Adrenal gland (tissue), 12 donors: Measurements from ENCODE around the gene CNGB1. TPM values are rescaled to one million over a fixed set of nuclear protein-coding genes. Genes with fewer than 3 reads are reported as not detected.
"Not testable (repeated sequence)": the region's sequence is repeated elsewhere in the genome, so short reads cannot be mapped to it uniquely, and the experiment has no call there.

ENCODE experiments used
- DNase-seq, 7 donors: peaks; one replicate each; pipeline ENCODE4 v3.0.0-alpha.2; 2019 to 2020
- H3K27ac ChIP-seq, 5 donors: fragments of 200-600 bp; sonication (generic) in 4 of 5; 1 replicate in 3 of 5; 2 replicates in 2 of 5; pipeline versions ENCODE4 v1.5.1 to v1.8.0; 2016 to 2020; ENCODE audit warnings: mild to moderate bottlenecking in 1 of 5
- H3K27me3 ChIP-seq: fragments of 200-600 bp; 2 replicates; pipeline ENCODE4 v1.8.0; 2021
- H3K36me3 ChIP-seq, 2 donors: fragments of 200-600 bp; replicated peaks in 1 of 2; 1 replicate in 1 of 2; 2 replicates in 1 of 2; pipeline versions ENCODE4 v1.5.1 to v1.8.0; 2018 to 2022
- H3K4me1 ChIP-seq, 2 donors: fragments of 200-600 bp; replicated peaks in 1 of 2; 1 replicate in 1 of 2; 2 replicates in 1 of 2; pipeline versions ENCODE4 v1.5.1 to v1.8.0; 2018 to 2021
- H3K4me3 ChIP-seq, 4 donors: fragments of 200-600 bp; sonication (generic) in 3 of 4; one replicate each; pipeline ENCODE4 v1.5.1; 2016 to 2018
- H3K9me3 ChIP-seq, 3 donors: fragments of 200-600 bp; sonication (generic) in 1 of 3; replicated peaks in 1 of 3; 1 replicate in 2 of 3; 2 replicates in 1 of 3; pipeline versions ENCODE4 v1.5.1 to v1.8.0; 2016 to 2021
- POLR2A ChIP-seq, 2 donors: fragments of 450-650 bp; IDR thresholded peaks; one replicate each; pipeline ENCODE4 v1.6.1; 2017; ENCODE audit warnings: antibody characterized with exemption in 2 of 2, mild to moderate bottlenecking in 2 of 2, moderate library complexity in 1 of 2
- WGBS, 4 donors: extraction: QIAGEN DNeasy Blood & Tissue Kit in 2 of 4; methylation state at CpG; one replicate each; pipeline versions ENCODE4 v1.1.5 to v1.1.7; 2013 to 2017; 5-methylcytosine and 5-hydroxymethylcytosine counted together
- intact Hi-C, 2 donors: fragments of 100-400 bp; cut with DNase I; formaldehyde crosslinking; loops; one replicate each; pipeline versions ENCODE4 v1.14.1 to v1.15.0; 2022 to 2023
- polyA plus RNA-seq, 3 donors: library from polyadenylated mRNA; stranded (reverse); fragments of 200-250 nt in 2 of 3; fragments of 350-450 nt in 1 of 3; fragmentation: Illumina TruSeq in 1 of 3; extraction: RNeasy Lipid Tissue Mini Kit (QIAGEN cat#74804) in 1 of 3; gene quantifications; one replicate each; pipeline ENCODE4 v1.2.3, GENCODE V29; 2013 to 2014
- total RNA-seq, 9 donors: library from RNA; depleted of rRNA in 4 of 9; stranded (reverse); fragments of >200 nt in 4 of 9; fragments of 120-200 nt in 1 of 9; fragmentation: NEBNext Ultra II Directional in 1 of 9; extraction: Animal tissue kit (Norgen Biotek cat#: 25700) in 1 of 9; gene quantifications; one replicate each; pipeline versions ENCODE4 v1.1.0 to v1.2.4, GENCODE V29; 2013 to 2023
- TF ChIP-seq, protein P1 (sequence below), 6 experiments: fragments of 450-650 bp in 4 of 6; fragments of 200-600 bp in 2 of 6; sonication (generic) in 1 of 6; IDR thresholded peaks; 1 replicate in 5 of 6; 2 replicates in 1 of 6; pipeline versions ENCODE4 v1.5.1 to v1.8.0; 2016 to 2021; ENCODE audit warnings: antibody characterized with exemption in 6 of 6, mild to moderate bottlenecking in 2 of 6, moderate library complexity in 1 of 6
- donor health status: healthy with polysubstance abuse.
- donor health status: Bipolar disorder and iron deficiency.
- donor health status: DM: yes; HTN: yes; CAD: no.
- donor health status: DM: no; HTN: no; CAD: no.
- donor health status: DM: no; HTN: no; CAD: no.
- donor health status: DM: yes; HTN: yes; CAD: no.

CNGB1 gene
- total and polyA plus RNA-seq, 12 donors: 0.67 to 2.4 (median 1.5) TPM; not detected in 5

DNA sequence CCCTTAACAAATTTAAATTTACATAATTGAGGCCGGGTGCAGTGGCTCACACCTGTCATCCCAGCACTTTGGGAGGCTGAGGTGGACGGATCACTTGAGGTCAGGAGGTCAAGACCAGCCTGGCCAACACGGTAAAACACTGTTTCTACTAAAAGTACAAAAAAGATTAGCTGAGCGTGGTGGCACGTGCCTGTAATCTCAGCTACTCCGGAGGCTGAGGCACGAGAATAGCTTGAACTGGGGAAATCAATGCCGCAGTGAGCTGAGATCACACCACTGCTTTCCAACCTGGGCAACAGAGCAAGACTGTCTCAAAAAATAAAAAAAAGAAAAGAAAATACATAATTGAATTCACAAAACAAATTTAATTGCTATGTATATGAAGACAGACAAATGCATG, 112.3 kb downstream of the CNGB1 start:
- no peak for TF ChIP-seq POLR2A (IDR thresholded peaks at IDR 0.05)
- TF ChIP-seq, protein P1, sequence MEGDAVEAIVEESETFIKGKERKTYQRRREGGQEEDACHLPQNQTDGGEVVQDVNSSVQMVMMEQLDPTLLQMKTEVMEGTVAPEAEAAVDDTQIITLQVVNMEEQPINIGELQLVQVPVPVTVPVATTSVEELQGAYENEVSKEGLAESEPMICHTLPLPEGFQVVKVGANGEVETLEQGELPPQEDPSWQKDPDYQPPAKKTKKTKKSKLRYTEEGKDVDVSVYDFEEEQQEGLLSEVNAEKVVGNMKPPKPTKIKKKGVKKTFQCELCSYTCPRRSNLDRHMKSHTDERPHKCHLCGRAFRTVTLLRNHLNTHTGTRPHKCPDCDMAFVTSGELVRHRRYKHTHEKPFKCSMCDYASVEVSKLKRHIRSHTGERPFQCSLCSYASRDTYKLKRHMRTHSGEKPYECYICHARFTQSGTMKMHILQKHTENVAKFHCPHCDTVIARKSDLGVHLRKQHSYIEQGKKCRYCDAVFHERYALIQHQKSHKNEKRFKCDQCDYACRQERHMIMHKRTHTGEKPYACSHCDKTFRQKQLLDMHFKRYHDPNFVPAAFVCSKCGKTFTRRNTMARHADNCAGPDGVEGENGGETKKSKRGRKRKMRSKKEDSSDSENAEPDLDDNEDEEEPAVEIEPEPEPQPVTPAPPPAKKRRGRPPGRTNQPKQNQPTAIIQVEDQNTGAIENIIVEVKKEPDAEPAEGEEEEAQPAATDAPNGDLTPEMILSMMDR (IDR thresholded peaks at IDR 0.05): no peak
- Histone ChIP-seq H3K36me3 (no peaks in the 10 kb centered on the region), H3K27ac (no peak overlapping the region), H3K27me3 (no peaks in the 10 kb centered on the region), H3K9me3 (no peaks in the 10 kb centered on the region), H3K4me3 (no peak overlapping the region), H3K4me1 (peaks cover 0 to 17% of the 10 kb centered on the region in 2 donors)
- 40 to 56% (median 49%) methylated on average over 8 of the region's 8 CpGs for WGBS, 4 donors
- intact Hi-C loops: loop anchor here in 1 of 2 donors (10.0 kb wide), 1 partner anchor 64 kb away; no protein-coding TSS in a partner anchor
- DNase-seq: no peak

DNA sequence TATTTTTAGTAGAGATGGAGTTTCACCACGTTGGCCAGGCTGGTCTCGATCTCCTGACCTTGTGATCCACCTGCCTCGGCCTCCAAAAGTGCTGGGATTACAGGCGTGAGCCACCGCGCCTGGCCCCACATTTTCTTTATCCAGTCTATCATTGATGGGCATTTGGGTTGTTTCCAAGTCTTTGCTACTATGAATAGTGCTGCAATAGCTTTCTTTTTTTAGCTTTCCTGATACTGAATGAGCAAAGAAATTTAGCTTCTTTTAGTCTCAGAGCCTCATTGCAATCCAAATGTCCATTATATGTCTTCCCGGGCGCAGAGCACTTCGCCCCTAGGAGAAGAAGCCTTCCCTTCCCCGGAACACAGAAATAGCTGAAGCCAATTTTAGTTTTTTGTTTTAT, 112.9 kb downstream of the CNGB1 start:
- not testable (repeated sequence) for H3K4me3 ChIP-seq, H3K36me3 ChIP-seq, H3K27ac ChIP-seq, H3K9me3 ChIP-seq, H3K27me3 ChIP-seq
- peaks cover 0 to 11% of the 10 kb centered on the region in 2 donors for H3K4me1 ChIP-seq
- intact Hi-C loops: loop anchor here in 1 of 2 donors (10.0 kb wide), 1 partner anchor 63 kb away; no protein-coding TSS in a partner anchor
- DNase-seq: peak in 1 of 7 donors; percentile 24
- 44 to 55% (median 52%) methylated on average over 10 of the region's 10 CpGs for WGBS, 4 donors

DNA sequence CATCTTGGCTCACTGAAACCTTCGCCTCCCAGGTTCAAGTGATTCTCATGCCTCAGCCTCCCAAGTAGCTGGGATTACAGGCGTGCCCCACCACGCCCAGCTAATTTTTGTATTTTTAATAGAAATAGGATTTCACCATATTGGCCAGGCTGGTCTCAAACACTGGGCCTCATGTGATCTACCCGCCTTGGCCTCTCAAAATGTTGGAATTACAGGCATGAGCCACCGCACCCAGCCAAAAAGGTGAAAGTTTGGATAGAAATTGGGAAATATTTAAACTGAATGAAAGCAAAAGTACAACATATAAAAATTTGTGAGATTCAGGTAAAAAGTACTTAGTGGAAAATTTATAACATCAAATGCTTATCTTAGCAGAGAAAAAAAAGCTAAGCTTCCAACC, 115.7 kb downstream of the CNGB1 start:
- Histone ChIP-seq H3K27me3 (no peaks in the 10 kb centered on the region), H3K9me3 (no peaks in the 10 kb centered on the region), H3K36me3 (no peaks in the 10 kb centered on the region), H3K27ac (no peak overlapping the region), H3K4me1 (peaks cover 0 to 7% of the 10 kb centered on the region in 2 donors), H3K4me3 (no peak overlapping the region)
- no peak for DNase-seq
- WGBS, 4 donors: 93 to 99% (median 94%) methylated on average over 5 of the region's 5 CpGs
- intact Hi-C loops: loop anchor here in 1 of 2 donors (10.0 kb wide), 1 partner anchor 60 kb away; no protein-coding TSS in a partner anchor
- TF ChIP-seq POLR2A (IDR thresholded peaks at IDR 0.05): no peak
- TF ChIP-seq, protein P1 (IDR thresholded peaks at IDR 0.05): no peak

DNA sequence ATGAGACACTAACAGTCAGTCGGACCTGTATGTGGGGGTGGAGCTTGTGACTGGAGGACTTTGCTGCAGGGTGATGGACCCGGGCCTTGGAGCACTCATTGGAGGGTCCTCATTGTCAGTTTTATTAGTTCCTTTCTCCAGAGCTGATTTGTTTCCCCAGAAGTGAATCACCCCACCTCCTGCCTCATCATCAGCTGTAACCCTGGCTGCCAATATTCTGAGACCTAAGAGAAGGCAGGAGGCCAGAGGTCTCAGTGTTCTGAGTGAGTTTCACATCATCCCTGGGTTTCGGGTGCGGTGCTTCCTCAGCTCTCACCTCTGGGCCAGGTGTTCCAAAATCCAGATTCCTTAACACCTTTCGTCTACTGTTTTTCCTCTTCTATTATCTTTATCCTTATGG, 118.7 kb downstream of the CNGB1 start:
- no peaks in the 10 kb centered on the region for H3K36me3 ChIP-seq
- 82 to 87% (median 86%) methylated on average over 5 of the region's 5 CpGs for WGBS, 4 donors
- intact Hi-C loops: loop anchor here in 1 of 2 donors (10.0 kb wide), 1 partner anchor 57 kb away; no protein-coding TSS in a partner anchor
- TF ChIP-seq, protein P1 (IDR thresholded peaks at IDR 0.05): no peak
- no peak for TF ChIP-seq POLR2A (IDR thresholded peaks at IDR 0.05)
- no peak for DNase-seq
- H3K4me1 ChIP-seq: no peaks in the 10 kb centered on the region
- H3K27me3 ChIP-seq: no peaks in the 10 kb centered on the region
- no peak overlapping the region for H3K27ac ChIP-seq
- no peaks in the 10 kb centered on the region for H3K9me3 ChIP-seq
- H3K4me3 ChIP-seq: no peak overlapping the region

DNA sequence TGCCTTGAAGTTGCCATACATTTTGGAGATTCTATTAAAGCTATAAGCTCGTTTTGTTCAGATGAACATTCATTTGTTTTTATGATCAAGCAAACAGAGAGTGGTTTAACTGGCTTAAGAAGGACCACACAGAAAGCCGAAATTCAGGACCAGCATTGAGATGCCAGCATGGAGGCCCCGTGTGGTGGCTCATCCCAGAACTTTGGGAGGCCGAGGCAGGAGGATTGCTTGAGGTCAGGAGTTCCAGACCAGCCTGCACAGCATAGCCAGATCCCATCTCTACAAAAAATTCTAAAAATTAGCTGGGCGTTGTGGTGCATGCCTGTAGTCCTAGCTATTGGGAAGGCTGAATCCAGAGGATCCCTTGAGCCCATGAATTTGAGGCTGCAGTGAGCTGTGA, 122.7 kb downstream of the CNGB1 start:
- Histone ChIP-seq H3K4me3 (no peak overlapping the region), H3K4me1 (no peaks in the 10 kb centered on the region), H3K27ac (no peak overlapping the region), H3K36me3 (no peaks in the 10 kb centered on the region), H3K9me3 (no peaks in the 10 kb centered on the region), H3K27me3 (no peaks in the 10 kb centered on the region)
- DNase-seq: no peak
- TF ChIP-seq, protein P1 (IDR thresholded peaks at IDR 0.05): no peak
- no peak for TF ChIP-seq POLR2A (IDR thresholded peaks at IDR 0.05)
- 90 to 98% (median 94%) methylated on average over 5 of the region's 5 CpGs for WGBS, 4 donors
- intact Hi-C loops: no loop called here

DNA sequence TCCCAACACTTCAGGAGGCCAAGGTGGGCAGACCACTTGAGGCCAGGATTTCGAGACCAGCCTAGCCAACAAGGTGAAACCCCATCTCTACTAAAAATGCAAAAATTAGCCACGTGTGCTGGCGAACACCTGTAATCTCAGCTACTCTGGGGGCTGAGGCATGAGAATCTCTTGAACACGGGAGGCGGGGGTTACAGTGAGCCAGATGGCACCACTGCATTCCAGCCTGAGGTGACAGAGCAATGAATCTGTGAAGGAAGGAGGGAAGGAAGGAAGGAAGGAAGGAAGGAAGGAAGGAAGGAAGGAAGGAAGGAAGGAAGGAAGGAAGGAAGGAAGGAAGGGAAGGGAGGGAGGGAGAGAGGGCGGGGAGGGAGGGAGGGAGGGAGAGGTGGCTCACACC, 124.0 kb downstream of the CNGB1 start:
- H3K27ac ChIP-seq, H3K36me3 ChIP-seq, H3K4me3 ChIP-seq, H3K27me3 ChIP-seq, intact Hi-C loops, H3K9me3 ChIP-seq, DNase-seq, H3K4me1 ChIP-seq: not testable (repeated sequence)
- WGBS, 4 donors: 78 to 98% (median 86%) methylated on average over 4 to 6 of the region's 6 CpGs
